GM18861 (cell line): ENCODE measurements around the gene PAM.
A peak's percentile ranks its signal among the peaks of the same experiment; 100 is the strongest.

ENCODE experiments used
- ATAC-seq: cut with Tn5 transposase; IDR thresholded peaks from one replicate; pipeline ENCODE4 v1.9.1; 2021; ENCODE audit not compliant: unreplicated experiment

Gene PAM

DNA sequence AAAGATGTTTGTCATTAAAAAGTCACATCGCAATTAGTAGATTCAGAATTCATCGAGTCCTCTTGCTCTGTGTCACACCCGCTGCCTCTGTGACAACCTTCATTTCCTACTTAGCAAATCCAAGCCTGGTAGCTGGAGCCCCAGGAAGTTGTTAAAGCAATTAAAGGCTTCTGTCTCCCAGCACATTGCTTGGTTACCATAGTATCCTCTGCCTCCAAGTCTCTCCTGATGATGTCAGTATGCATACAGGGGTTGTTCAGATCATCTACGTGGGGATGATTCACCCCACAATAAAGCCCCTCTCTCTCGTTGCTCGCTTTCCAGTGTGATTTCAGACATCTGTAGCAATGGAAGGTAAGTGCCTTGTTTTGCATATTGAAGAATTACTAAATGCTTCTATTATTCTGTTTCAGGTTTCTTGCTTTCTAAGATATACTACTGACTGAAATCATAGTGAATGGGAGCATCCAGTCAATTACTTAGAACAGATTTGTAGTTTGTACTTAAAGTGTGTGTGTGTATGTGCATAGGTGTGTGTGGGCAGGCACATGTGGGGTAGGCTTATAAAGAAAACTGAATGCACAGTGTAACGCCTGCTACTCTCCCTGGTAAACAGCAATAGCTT lies 52.9 kb downstream of the PAM start:
- no peak for ATAC-seq

- ATAC-seq = no peak
These were observed 53.9 kb downstream of the PAM start for GRCh38 chr5:102809033-102809432.

GRCh38 chr5:102811972-102812371 lies 56.9 kb downstream of the PAM start:
- peak; percentile 53 for ATAC-seq

- ATAC-seq = no peak
These were observed 58.6 kb downstream of the PAM start for GRCh38 chr5:102813740-102814139.

- ATAC-seq = no peak
These were observed 60.0 kb downstream of the PAM start for GRCh38 chr5:102815084-102815483.

DNA sequence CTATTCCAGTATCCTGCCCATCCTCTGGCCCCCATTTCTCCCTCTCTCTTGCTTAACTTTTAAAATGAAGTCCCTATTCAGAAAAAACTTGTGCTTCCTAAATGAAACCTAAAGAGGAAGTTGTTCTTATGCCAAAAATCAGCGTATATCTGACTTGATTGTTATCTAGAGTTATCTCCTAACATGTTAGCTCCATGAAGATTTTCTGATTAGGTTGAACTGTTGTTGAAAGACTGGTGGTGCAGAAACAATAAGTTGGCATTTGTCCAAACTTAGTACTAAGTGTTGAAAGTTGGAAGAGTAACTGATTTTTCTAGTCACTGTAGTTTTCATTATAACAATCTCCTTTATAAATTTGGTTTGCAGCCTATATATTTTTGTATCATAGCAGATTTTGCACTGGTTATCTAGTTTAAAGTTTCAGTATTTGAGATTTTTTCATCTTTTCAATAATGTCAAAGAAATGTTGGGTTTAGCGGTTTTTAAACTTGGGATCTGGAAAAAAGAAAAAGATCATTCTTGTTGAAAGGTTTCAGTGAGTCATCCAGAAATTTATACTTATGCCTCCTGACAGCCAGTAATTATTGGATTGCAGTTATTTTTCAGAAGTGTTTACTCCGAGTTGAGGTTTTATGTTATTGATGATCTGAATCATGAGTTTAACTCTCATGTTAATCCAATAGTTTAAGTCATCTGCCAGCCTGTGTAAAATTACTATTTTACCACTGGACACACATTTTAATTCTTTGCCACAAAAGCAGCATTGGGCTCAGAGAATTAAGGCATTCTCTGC lies 60.6 kb downstream of the PAM start:
- no peak for ATAC-seq

GRCh38 chr5:102818345-102818744 lies 63.2 kb downstream of the PAM start:
- ATAC-seq = no peak

DNA sequence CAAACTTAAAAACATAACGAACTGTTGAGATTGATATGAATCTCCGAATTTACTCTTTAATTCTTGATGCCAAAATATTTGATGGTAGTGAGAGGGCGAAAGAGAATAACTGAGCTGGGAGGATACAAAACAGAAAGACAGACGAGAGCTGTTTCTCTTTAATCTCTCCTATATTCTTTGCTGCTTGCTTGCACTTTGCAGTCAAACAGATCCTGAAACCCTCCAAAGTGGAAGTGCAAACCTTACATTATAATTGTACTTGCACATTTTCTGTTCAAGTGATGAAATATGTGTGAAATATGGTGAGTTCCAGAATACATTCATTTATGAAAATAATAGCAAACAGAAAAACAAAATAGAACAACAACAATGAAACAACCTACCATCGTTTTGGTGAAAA lies 63.8 kb downstream of the PAM start:
- ATAC-seq = no peak

DNA sequence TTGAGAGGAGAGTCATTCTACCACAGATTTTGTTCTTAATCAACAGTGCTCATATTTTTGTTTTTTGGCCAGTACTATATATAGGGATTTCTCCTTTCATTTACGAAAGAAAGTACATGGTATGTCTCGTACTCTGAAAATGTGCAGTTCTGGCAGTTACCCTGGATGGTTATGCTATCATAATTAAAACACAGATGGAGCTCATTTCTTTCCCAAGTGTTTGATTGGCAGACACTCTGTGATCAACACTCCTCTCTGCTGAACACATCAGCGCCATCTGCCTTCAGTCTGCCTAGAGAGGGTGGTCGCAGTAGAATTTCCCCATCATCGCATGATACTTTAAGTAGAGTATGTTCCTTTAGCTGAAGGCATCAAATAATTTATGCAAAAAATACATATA lies 64.5 kb downstream of the PAM start:
- no peak for ATAC-seq

DNA sequence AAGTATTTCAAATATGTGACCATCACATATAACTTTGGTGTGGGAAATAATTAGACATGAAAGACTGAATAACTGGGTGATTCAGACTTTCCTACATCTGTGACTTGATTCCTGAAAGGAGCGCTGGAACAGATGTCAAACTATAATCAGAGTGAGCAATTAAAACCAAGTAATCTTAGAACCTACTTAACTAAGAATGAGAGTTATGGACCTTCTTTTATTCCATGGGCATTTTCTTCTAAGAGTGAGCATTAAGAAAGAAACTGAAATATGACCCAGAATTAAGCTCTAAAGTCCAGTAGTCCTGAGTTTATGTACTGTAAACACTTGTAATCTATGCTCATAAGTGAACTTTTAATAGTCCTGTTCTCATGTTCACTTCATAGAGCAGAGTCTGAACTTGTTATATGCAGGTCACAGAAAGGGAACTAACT lies 68.4 kb downstream of the PAM start:
- no peak for ATAC-seq

GRCh38 chr5:102826629-102827028 lies 71.5 kb downstream of the PAM start:
- no peak for ATAC-seq

DNA sequence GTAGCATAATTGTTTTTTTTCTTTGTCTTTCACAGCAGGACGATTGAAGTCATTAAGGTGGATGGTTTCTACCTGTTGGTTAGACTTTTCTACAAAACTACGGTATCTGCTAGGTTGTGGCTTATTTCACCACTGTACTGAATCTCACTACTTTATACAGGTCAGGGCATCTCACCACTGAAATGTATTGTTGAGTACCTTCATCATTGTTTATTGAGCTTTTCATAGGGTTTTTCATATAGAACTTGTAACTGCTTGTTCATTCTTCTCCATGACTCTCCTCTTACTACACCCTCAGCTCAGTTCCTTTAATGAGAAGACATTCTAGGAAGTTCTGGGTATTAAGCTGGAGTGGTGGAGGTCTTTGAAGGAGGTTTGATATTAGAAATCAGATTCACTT lies 75.1 kb downstream of the PAM start:
- no peak for ATAC-seq

DNA sequence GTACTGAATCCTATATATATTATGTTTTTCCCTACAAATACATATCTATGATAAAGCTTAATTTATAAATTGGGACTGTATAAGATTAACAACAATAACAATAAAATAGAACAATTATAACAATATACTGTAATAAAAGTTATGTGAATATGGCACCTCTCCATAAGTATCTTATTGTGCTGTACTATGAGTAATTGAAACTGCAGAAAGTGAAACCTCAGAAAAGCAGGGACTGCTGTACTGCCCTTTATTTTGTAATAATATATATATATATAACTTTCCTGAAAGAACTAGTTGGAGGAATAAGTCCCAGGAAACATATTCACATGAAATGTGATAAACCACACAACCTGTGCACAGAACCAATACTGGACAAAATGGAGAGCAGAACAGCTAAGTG lies 77.3 kb downstream of the PAM start:
- ATAC-seq = no peak

DNA sequence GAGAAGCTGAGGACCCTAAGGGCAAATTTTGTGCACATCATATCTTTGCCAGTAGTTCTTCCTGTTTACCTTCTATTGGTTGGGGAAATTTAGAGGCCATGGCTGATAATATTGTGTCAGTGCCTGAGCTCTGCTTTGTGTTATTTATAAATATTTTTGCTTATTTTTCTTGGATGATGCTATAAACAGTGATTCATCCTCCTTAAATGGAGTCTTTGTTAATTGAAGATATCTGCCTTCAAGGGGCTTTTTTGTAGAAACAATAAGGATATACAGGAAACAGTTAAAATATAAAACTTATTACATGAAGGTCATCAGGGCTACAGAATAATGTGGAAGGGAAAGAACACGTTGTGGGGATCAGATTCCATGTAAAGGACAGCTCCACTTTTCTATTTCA lies 78.0 kb downstream of the PAM start:
- no peak for ATAC-seq

DNA sequence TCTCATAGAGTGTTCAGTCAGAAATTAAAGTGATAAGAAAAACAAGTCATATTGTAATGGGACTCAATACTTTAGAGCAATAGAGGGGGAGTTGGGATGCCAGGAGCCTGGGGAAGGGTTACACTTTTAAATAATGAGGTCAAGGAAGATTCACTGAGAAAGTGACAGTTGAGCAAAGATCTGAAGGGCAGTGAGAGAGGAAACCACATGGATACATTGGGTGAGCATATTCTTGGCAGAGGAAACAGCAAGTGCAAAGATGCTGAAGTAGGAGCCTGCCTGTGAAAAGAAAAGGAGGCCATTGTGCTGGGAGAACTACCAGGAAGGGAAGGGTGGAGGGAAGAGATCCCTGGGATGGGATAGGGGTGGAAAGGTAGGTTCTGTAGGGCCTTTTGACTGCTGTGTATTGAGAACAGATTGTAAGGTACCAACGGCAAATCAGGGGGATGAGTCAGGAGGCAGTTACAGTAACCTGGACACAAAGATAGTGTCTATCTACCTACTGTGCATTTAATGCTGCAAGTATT lies 79.4 kb downstream of the PAM start:
- ATAC-seq = no peak

- no peak for ATAC-seq
These were observed 80.6 kb downstream of the PAM start for GRCh38 chr5:102835717-102836116.

DNA sequence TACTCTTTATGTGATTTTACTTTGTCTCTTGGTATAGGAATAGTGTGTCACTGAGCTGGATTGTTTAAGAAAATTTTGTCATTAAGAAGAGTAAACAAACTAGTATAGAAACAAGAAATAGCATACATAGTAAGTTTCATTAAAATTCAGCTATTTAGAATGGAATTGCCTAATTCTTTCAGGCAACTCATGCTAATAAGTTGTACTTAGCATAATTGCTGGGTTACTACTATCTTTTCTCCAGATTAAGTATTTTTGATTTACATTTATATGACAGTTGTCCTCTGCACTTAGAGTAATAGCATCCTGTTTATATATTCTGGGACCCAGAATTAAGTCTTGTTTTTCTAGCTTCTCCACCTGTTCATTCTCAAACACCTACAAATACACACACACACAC lies 85.9 kb downstream of the PAM start:
- no peak for ATAC-seq

DNA sequence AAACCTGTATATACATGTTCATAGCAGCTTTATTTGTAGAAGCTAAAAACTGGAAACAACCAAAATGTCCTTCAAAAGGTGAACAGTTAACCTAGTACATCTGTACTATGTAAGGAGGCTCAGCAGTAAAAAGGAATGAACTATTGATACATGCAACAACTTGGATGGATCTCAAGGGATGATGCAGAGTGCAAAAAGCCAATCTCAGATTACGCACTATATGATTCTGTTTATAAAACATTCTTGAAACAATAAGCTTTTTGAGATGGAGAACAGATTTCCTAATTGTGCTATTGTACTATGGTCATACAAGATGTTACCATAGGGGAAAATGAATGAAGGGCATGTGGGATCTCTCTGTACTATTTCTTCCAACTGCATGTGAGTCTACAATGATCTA lies 88.9 kb downstream of the PAM start:
- ATAC-seq = no peak

- no peak for ATAC-seq
These were observed 89.9 kb downstream of the PAM start for GRCh38 chr5:102845041-102845440.

DNA sequence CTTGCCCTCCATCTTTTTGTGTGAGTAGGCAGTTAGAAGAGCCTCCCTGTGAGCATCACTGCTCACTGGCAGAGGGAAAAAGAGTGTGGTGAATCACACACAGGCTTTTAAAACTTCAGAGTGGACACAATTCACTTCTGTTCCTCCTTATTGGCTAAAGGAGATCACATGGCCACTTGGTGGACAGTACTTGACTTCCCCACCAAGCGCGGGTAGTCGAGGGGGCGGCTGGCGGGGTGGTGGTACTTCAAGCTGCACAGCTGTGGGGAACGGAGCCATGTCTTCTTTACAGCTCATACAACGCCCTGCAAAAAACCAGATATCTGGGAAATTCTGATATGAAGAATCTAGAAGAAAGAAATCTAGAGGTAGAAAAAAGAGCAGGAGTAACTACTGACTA lies 95.4 kb downstream of the PAM start:
- no peak for ATAC-seq

DNA sequence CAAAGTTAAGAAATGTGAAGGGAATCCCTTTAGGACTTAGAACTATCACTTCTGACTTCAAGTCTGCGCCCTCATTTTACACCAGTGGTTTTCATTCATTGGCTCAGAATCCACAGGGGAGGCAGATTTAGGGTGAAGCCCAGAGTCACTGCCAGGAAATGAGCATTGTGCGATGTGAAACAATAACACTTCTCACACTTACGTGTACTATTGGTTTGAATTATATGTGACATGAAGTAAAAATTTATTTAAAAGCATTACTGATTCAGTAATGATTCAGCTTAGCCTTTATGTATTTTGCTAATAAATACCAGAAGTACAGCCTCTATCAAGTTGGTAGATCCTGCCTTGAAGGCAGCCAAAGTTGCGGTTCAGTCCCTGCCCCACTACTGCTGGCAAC lies 98.6 kb downstream of the PAM start:
- no peak for ATAC-seq

DNA sequence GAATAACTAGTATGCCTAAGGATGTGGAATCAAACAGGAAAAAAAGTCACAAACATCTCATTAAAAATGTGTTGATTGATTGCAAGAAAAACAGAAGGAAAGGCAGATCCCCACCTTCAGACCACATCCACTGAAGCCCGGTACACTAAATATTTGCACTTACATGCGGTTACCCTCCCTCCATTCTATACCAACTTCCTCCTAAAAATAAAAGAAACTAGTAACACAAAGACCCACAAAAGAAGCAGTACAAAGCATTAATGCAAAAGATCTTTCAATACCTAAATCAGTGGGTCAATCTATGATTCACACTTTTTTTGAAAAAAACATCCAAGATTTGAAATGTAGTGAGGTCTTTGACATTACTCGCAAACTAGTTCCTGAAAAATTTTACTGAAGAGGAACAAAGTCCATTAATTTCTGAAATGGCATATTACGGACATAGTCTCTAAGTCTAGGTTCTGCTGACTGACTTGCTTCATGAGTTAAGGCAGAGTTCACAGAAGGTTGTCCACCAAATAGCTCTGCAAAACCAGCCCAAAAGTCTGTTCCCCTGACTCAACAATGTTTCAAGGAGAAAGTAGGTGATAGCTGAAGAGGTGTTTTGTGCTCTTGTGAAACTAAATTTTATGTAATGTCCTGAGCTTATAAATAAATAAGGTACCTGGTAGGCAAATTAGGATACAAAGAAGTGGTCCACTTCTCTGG lies 100.7 kb downstream of the PAM start:
- no peak for ATAC-seq
